ENCODE data around the gene ITPRIPL2. TPM values are rescaled to one million over a fixed set of nuclear protein-coding genes. Genes with fewer than 3 reads are reported as not detected.

The ITPRIPL2 gene
- total RNA-seq, 4 donors from 2014 or later: 23.6 to 38.9 (median 32.5) TPM

DNA sequence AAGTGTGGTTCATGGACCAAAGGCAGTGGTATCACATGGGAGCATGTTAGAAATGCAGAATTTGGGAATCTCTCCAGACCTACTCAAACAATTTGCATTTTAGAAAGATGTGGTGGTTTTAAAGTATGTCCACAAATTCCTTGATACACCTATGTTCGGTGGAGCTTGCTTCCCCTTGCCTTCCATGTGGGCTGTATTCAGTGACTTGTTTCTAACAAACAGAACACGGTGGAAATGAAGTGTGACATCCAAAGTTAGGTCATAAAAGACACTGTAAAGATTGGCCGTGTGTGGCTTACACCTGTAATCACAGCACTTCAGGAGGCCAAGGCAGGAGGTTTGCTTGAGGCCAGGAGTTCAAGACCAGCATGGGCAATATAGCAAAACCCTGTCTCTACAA, 29.6 kb upstream of the ITPRIPL2 start:
- DNase-seq: no peak
- no peak overlapping the region for H3K4me3 ChIP-seq
- H3K9me3 ChIP-seq: no peaks in the 10 kb centered on the region
- H3K27me3 ChIP-seq: no peaks in the 10 kb centered on the region
- H3K27ac ChIP-seq: no peak overlapping the region
- TF ChIP-seq CTCF (IDR thresholded peaks at IDR 0.05): no peak
- TF ChIP-seq POLR2A (IDR thresholded peaks at IDR 0.05): no peak
- peaks cover 0 to 16% (median 0%) of the 10 kb centered on the region in 3 donors for H3K36me3 ChIP-seq
- peaks cover 0 to 11% (median 1%) of the 10 kb centered on the region in 4 donors for H3K4me1 ChIP-seq

DNA sequence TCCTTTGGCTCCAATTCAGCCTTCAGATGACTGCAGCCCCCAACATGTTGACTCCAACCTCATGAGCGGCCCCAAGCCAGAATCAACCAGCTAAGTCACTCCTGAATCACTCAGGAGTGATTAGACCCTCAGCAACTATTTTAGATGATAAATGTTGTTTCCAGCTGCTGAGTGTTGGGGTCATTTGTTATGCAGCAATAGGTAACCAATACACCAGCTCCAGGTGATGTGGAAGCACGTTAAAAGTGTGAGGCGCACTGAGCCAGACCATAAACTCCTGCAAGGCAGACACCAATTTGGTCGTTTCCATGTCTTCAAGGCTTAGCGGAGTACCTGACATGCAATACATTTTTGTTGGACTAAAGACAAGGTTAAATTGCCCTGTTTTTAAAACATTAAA, 28.9 kb upstream of the ITPRIPL2 start:
- no peak for DNase-seq
- Histone ChIP-seq H3K27me3 (no peaks in the 10 kb centered on the region), H3K9me3 (no peaks in the 10 kb centered on the region), H3K4me1 (peaks cover 0 to 11% (median 1%) of the 10 kb centered on the region in 4 donors), H3K4me3 (no peak overlapping the region), H3K27ac (no peak overlapping the region), H3K36me3 (peaks cover 0 to 10% (median 0%) of the 10 kb centered on the region in 3 donors)
- no peak for TF ChIP-seq POLR2A (IDR thresholded peaks at IDR 0.05)
- no peak for TF ChIP-seq CTCF (IDR thresholded peaks at IDR 0.05)

GRCh38 chr16:19085679-19086200, 28.0 kb upstream of the ITPRIPL2 start:
- DNase-seq: peak in 1 of 3 donors; percentile 73
- H3K27ac ChIP-seq: peak overlapping the region in 3 of 4 donors; percentile 19 to 67 (median 52)
- peaks cover 0 to 10% (median 0%) of the 10 kb centered on the region in 3 donors for H3K36me3 ChIP-seq
- peaks cover 0 to 11% (median 1%) of the 10 kb centered on the region in 4 donors for H3K4me1 ChIP-seq
- H3K9me3 ChIP-seq: no peaks in the 10 kb centered on the region
- TF ChIP-seq CTCF (IDR thresholded peaks at IDR 0.05) (no peak), POLR2A (IDR thresholded peaks at IDR 0.05) (no peak)
- peak overlapping the region in 2 of 4 donors; percentile 52 to 58 for H3K4me3 ChIP-seq
- no peaks in the 10 kb centered on the region for H3K27me3 ChIP-seq

GRCh38 chr16:19086322-19087199, 27.2 kb upstream of the ITPRIPL2 start:
- peak overlapping the region in 3 of 4 donors; percentile 19 to 67 (median 52) for H3K27ac ChIP-seq
- peak; percentile 71 to 93 (median 92) for DNase-seq

More at GRCh38 chr16:19086322-19087199, 27.2 kb upstream of the ITPRIPL2 start:
- Histone ChIP-seq H3K4me3 (peak overlapping the region; percentile 14 to 58 (median 41)), H3K27me3 (no peaks in the 10 kb centered on the region), H3K36me3 (peaks cover 0 to 5% (median 0%) of the 10 kb centered on the region in 3 donors), H3K9me3 (no peaks in the 10 kb centered on the region), H3K4me1 (peaks cover 0 to 11% (median 1%) of the 10 kb centered on the region in 4 donors)
- TF ChIP-seq POLR2A (IDR thresholded peaks at IDR 0.05): no peak
- peak; percentile 84 to 99 (median 99) for TF ChIP-seq CTCF (IDR thresholded peaks at IDR 0.05)
